NB4 (cell line): ENCODE data around the gene SLCO3A1.

Source experiments
- MAX ChIP-seq: IDR thresholded peaks from 2 replicates; pipeline ENCODE4 v1.6.1; 2011; ENCODE audit warnings: low read depth, low read length
- POLR2A ChIP-seq: IDR thresholded peaks from 2 replicates; pipeline ENCODE4 v1.6.1; 2011; ENCODE audit warnings: mild to moderate bottlenecking; ENCODE audit not compliant: insufficient read length; ENCODE audit errors: extremely low read depth
- TF ChIP-seq, protein P1 (sequence below): IDR thresholded peaks from one replicate; pipeline ENCODE4 v1.5.1; 2012; ENCODE audit warnings: low read depth, low read length

DNA sequence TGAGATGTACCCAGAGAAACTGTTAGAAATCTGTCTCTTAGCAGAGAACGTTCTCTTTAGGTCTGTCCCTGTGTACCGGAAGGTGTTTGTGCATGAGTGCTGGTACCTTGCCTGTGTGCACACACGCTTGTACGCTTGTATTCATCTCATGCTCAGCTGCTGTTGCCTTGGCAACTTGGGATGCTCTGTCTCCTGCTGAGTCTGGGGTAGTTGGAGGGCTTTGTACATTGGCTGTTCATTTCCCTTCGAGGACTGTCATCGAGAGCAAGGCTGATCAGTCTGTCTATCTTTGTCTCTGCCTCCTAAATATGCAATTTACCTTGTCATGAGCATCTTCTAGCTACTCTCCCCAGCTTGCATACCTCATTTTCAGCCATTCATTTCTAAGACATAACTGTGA lies 147.2 kb downstream of the SLCO3A1 start:
- TF ChIP-seq MAX = no peak
- TF ChIP-seq, protein P1, sequence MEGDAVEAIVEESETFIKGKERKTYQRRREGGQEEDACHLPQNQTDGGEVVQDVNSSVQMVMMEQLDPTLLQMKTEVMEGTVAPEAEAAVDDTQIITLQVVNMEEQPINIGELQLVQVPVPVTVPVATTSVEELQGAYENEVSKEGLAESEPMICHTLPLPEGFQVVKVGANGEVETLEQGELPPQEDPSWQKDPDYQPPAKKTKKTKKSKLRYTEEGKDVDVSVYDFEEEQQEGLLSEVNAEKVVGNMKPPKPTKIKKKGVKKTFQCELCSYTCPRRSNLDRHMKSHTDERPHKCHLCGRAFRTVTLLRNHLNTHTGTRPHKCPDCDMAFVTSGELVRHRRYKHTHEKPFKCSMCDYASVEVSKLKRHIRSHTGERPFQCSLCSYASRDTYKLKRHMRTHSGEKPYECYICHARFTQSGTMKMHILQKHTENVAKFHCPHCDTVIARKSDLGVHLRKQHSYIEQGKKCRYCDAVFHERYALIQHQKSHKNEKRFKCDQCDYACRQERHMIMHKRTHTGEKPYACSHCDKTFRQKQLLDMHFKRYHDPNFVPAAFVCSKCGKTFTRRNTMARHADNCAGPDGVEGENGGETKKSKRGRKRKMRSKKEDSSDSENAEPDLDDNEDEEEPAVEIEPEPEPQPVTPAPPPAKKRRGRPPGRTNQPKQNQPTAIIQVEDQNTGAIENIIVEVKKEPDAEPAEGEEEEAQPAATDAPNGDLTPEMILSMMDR = no peak
- TF ChIP-seq POLR2A = no peak
